Cardiac septum (tissue), 1 donor: ENCODE results near the gene PRKAG2. TPM values are rescaled to one million over a fixed set of nuclear protein-coding genes. Genes with fewer than 3 reads are reported as not detected.
A peak's percentile ranks its signal among the peaks of the same experiment; 100 is the strongest.
"Not testable (repeated sequence)": the region's sequence is repeated elsewhere in the genome, so short reads cannot be mapped to it uniquely, and the experiment has no call there.

ENCODE experiments used
- DNase-seq: peaks from one replicate; pipeline ENCODE4 v3.0.0-alpha.2; 2020; ENCODE audit warnings: low spot score
- intact Hi-C: fragments of 100-400 bp; cut with DNase I; formaldehyde crosslinking; loops from one replicate; pipeline ENCODE4 v1.14.0; 2022
- total RNA-seq: library from RNA; stranded (reverse); fragmentation: NEBNext Ultra II Directional; extraction: Animal tissue kit (Norgen Biotek cat#: 25700); gene quantifications from one replicate; pipeline ENCODE4 v1.2.1, GENCODE V29; 2021
- donor health status: DM: no; HTN: no; CAD: no.

PRKAG2 gene
- total RNA-seq, 1 donor from 2014 or later, result 106 TPM

GRCh38 chr7:151748733-151749132 is 128.2 kb downstream of the PRKAG2 start:
- intact Hi-C loops, result no loop called here
- no peak for DNase-seq

GRCh38 chr7:151748021-151748420 is 128.9 kb downstream of the PRKAG2 start:
- DNase-seq, intact Hi-C loops: not testable (repeated sequence)

DNA sequence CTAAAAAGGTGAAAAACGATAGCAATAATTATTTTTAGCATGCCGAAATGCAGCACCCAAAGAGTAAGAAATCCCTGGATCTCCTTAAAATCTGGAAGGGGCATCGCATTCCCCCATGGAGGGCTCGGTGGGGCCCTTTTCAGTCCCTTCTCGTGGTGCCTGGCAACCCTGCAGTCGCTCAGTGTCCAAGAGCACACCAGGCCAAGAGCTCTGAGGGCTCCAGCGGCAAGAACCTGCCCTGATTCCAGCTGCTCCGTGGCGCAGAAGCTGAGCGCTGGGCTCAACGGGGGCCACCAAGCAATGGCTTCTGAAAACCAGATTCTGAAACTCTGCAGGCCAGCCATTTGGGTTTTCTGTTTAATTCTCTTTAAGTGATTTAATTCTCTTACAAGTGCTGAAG is 131.2 kb downstream of the PRKAG2 start:
- no peak for DNase-seq
- intact Hi-C loops, result no loop called here

- peak; percentile 85 for DNase-seq
- intact Hi-C loops, result no loop called here
These were observed 132.0 kb downstream of the PRKAG2 start for GRCh38 chr7:151744656-151745638.

DNA sequence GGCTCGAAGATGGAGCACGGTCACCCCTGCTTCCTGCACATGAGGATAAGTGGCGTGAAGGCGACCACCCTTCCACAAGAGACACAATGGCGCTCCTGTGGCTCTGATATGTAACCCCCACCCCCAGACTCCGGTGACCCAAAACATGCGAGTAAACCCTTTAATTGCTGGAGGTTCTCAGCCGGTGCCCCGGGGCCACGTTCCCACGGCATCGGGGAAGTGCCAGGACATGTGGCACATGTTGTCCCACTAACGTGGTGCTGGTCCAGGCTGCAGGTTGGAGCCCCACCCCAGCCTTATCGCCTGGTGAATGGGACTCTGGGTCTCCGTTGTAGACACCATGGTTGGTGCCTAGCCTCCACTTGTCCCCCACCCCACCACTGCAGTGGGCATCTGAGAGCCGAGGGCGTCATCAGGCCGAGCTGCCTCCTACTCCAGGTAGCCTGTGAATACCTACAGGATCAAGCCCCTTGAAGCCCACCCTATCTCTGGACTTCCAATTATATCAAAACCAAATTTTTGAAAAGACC is 132.8 kb downstream of the PRKAG2 start:
- no peak for DNase-seq
- intact Hi-C loops, result no loop called here

DNA sequence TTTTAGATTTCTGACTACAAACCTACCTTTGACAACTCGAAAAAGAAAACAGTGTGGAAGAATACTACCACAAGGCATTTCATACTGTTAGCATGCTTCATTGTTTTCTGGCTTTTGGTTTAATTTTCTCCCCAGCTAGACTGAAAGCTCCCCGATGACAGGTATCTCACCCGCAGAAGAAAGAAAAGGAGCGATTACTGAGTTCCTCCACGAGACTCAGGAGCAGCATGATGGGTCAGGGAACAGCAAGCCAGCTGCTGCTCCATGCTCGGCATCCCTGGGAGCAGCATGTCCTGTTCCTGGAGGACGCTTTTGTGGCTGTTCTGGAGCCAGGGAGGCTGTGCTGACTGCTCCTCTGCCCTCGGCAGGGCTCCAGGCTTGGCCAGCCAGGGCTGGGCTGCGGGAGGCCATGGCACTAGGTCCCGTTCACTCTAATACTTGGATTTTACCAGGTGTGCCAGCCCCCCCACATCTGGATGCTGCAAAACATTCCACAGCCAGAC is 133.4 kb downstream of the PRKAG2 start:
- intact Hi-C loops, result loop anchor here (1.0 kb wide), 1 partner anchor 48 kb away; no protein-coding TSS in a partner anchor
- DNase-seq, result no peak

DNA sequence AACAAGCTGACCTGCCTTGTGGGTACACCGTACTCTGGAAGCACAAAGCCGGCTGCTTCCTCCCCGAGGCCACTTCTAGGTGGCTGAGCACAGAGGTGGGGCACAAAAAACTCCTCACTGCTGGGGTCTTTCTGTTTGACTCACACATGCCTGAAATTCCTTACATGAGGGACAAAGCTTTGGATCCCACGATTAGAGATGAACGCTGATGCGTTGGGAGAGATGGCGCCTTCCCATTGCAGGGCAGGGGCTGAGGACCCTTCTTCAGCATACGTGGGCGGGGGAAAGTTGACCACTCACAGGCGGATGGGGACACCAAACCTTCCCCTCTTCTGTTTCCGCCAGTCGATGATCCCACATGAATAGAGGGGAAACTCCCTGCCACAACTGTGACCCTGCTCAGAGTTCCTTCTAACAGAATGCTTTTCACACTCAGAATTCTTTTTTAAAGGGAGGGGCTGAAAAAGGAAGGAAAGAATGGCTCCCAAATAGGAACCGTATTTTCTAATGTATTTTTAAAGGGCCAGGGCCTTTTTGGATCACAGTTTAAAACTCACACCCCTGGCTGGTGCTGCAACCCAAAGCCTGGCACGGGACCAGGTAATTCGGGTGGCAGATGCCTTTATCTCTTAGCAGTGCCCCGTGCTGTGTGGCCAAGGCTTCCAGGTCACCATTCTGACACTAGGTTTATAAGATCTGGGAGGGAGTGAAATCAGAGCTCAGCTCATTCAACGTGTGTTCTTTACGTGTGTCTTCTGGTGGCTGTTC is 134.0 kb downstream of the PRKAG2 start:
- DNase-seq, result no peak
- intact Hi-C loops, result loop anchor here (1.0 kb wide), 1 partner anchor 48 kb away; no protein-coding TSS in a partner anchor

DNA sequence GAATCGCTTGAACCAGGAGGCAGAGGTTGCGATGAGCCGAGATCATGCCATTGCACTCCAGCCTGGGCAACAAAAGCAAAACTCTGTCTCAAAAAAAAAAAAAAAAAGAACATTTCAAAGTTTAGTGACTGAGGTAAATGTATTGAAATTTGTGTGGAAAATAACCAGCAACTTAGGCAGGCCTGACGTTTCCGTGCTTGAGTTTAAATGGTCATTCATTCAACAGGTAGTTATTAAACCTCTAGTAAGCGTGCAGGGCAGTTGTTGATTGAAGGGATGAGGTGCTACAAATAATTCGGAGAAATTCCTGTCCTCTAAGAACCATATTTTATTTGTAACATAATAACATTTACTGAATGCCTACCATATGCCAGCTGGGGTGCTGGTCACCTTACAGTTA is 135.3 kb downstream of the PRKAG2 start:
- no peak for DNase-seq
- intact Hi-C loops, result no loop called here

DNA sequence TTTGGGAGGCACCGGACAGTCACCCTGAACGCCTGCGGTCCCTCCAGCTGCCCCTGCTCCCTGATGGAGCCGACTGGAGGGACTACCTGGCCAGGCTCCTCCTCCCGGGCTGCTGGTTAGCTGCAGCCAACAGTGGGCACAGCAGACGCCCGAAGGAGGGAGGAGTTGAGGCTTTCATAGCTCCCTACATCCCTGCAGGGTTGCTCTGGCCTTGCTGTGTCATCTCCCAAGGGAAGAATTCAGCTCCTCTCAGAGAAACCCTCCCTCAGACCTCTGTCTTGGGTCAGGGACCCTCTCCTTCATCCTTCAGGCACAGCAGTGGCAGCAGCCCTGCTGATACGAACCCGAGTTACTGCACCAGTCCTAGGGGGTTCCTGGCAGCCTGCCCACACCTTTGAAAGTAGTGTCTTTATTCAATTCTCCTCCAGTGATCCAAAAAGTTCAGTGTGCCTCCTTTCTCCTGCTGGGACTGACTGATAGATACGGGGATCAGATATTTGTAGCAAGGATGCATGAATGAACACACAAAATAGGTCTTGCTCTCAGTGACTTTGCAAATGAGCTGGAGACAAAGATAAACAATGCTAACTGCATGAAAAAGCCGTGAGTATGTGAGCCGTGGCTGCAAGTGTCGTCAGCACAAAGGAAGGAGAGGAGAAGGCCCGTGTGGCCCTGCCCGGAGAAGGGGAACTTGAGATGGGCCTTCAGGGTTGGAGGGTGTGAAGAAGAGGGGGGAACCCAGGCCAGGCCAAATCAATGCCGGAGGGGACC is 136.6 kb downstream of the PRKAG2 start:
- intact Hi-C loops, result no loop called here
- DNase-seq, result no peak

DNA sequence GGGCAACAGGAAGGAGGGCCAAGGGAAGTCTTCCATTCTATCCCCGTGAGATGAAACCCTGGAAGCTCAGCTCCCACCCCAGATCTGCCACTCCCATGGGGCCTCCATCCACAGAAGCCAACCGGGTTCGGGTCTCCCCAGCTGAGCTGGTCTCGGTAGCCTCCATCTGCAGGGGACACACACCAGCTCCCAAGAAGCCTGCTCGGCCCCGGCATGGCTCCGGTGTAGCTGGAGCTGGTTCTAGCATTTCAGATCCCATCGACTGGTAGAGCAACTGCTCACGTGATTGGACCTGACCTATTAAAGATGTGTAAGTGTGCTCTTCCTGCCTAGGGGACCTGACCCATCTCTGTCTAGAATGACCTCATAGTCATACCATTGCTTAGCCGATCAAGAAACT is 138.0 kb downstream of the PRKAG2 start:
- intact Hi-C loops, result loop anchor here (5.0 kb wide), 1 partner anchor 107 kb away; no protein-coding TSS in a partner anchor

GRCh38 chr7:151736403-151736909 is 140.5 kb downstream of the PRKAG2 start:
- intact Hi-C loops, result loop anchor here (5.0 kb wide), 1 partner anchor 104 kb away; no protein-coding TSS in a partner anchor
- no peak for DNase-seq

More for the DNA sequence above, 138.0 kb downstream of the PRKAG2 start:
- DNase-seq, result no peak

- intact Hi-C loops, result loop anchor here (5.0 kb wide), 1 partner anchor 104 kb away; no protein-coding TSS in a partner anchor
These were observed 141.0 kb downstream of the PRKAG2 start for GRCh38 chr7:151735851-151736402.

DNA sequence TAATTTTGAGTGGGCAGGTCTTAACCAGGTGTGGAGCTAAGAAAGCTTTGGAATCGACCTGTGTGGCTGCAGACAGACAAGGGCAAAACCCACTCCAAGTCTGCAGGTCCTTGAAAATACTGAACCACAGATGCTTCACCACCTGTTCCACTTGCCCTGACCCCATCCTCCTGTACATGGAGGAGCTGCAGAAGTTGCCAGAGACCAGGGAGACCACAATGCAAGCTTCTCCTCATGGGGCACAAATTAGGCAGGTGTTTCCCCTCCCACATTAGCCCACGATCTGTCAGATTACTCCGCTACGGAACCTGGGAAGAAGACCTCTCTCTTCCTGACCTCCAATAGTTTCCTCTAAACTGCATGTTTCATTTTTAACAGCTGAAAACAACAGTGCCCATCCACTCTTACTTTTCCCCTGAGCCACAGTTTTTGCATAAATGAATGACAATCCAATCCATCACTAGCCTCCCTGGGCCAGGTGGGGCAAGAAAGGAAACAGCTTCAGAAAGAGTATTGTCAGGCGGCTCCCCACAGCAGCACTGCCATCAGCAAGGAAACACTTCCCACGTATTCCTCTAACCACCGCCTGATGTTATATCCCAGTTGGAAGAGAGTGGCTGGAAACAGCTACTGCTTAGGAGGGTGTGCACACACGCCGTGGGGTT is 141.6 kb downstream of the PRKAG2 start:
- DNase-seq, result no peak
- intact Hi-C loops, result loop anchor here (5.0 kb wide), 1 partner anchor 103 kb away; no protein-coding TSS in a partner anchor

More at GRCh38 chr7:151735851-151736402, 141.0 kb downstream of the PRKAG2 start:
- DNase-seq, result no peak

GRCh38 chr7:151732834-151733592 is 143.9 kb downstream of the PRKAG2 start:
- intact Hi-C loops, result no loop called here
- no peak for DNase-seq

GRCh38 chr7:151732292-151732691 is 144.6 kb downstream of the PRKAG2 start:
- DNase-seq, result no peak
- intact Hi-C loops, result no loop called here

DNA sequence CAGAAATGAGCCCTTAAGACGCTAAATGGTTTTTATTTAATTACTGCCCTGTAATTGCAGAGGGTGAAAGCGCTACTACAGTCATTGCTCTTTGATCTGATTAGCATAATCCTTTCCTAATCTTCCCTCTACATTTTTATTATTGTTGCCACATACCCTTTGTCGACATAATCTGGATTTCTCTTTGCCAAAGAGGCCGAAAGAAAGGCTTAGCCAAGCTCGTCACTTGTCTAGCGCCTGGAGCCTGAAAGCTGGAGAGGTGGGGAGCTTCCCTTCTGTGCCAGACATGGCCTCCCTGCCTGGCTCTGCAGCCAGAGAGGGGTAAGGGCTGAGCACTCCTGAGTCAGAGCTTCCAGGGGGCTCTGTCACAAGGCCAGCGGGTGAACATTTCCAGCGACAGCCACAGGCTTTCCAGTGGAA is 145.9 kb downstream of the PRKAG2 start:
- intact Hi-C loops, result no loop called here
- no peak for DNase-seq

DNA sequence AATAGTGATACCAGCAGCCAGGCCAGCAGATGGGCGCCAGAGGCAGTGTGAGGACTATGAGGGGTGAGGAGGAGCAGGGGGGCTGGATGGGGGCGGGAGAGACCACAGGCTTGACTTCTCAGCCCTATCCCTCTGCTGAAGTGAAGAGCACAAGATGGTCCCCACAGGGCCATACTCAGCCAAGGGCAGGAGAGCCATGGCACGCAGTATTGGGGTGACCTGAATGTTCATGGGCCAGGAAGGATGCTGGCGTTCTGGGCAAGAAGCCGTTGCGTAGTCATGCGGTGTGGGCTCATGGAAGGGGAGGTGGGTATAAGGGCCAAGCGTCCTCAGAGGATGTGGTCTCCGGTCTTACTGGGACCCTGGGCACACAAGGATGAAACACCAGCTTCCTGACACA is 146.3 kb downstream of the PRKAG2 start:
- no peak for DNase-seq
- intact Hi-C loops, result no loop called here
